HFF-Myc (cell line): Measurements from ENCODE around the gene NCAPD3.

Experiments used
- DNase-seq: peaks from one replicate; pipeline ENCODE4 v3.0.0-alpha.2; 2011; ENCODE audit warnings: low read depth; ENCODE audit errors: extremely low read depth
- H3K4me3 ChIP-seq: replicated peaks from 2 replicates; pipeline ENCODE4 v1.5.1; 2011; ENCODE audit warnings: low read depth, mild to moderate bottlenecking, control low read depth, low read length
- CTCF ChIP-seq: IDR thresholded peaks from 2 replicates; pipeline ENCODE4 v1.5.1; 2012; ENCODE audit warnings: mild to moderate bottlenecking, low read depth, low read length, control low read depth; ENCODE audit errors: missing control alignments

NCAPD3 gene

GRCh38 chr11:134181707-134182106 lies 42.1 kb downstream of the NCAPD3 start:
- no peak for DNase-seq
- TF ChIP-seq CTCF, result no peak
- H3K4me3 ChIP-seq, result no peak overlapping the region

- no peak overlapping the region for H3K4me3 ChIP-seq
- no peak for DNase-seq
- no peak for TF ChIP-seq CTCF
These were observed 45.6 kb downstream of the NCAPD3 start for GRCh38 chr11:134178032-134178674.

- H3K4me3 ChIP-seq, result no peak overlapping the region
- DNase-seq, result no peak
- TF ChIP-seq CTCF, result no peak
These were observed 47.5 kb downstream of the NCAPD3 start for GRCh38 chr11:134176284-134176683.

- TF ChIP-seq CTCF, result no peak
- no peak overlapping the region for H3K4me3 ChIP-seq
- no peak for DNase-seq
These were observed 50.5 kb downstream of the NCAPD3 start for GRCh38 chr11:134173296-134173695.

- TF ChIP-seq CTCF, result no peak
- no peak for DNase-seq
- no peak overlapping the region for H3K4me3 ChIP-seq
These were observed 51.8 kb downstream of the NCAPD3 start for GRCh38 chr11:134171951-134172350.

GRCh38 chr11:134170919-134171281 lies 52.9 kb downstream of the NCAPD3 start:
- DNase-seq, result no peak
- TF ChIP-seq CTCF, result no peak

More at GRCh38 chr11:134170919-134171281, 52.9 kb downstream of the NCAPD3 start:
- H3K4me3 ChIP-seq, result no peak overlapping the region
